ENCODE results near the gene COLEC12.

The COLEC12 gene

GRCh38 chr18:332721-333510, 167.6 kb downstream of the COLEC12 start:
- no peak for TF ChIP-seq CTCF (IDR thresholded peaks at IDR 0.05; ENCODE audit: control extremely low read depth, extremely low read depth, low read depth, missing control alignments)
- ChIA-PET POLR2A (no interaction called here), CTCF (no interaction called here)
- no peak for DNase-seq (ENCODE audit: extremely low spot score)

GRCh38 chr18:332007-332406, 168.5 kb downstream of the COLEC12 start:
- ChIA-PET CTCF (no interaction called here), POLR2A (no interaction called here)
- TF ChIP-seq CTCF (IDR thresholded peaks at IDR 0.05; ENCODE audit: control extremely low read depth, extremely low read depth, low read depth, missing control alignments), result no peak
- no peak for DNase-seq (ENCODE audit: extremely low spot score)

DNA sequence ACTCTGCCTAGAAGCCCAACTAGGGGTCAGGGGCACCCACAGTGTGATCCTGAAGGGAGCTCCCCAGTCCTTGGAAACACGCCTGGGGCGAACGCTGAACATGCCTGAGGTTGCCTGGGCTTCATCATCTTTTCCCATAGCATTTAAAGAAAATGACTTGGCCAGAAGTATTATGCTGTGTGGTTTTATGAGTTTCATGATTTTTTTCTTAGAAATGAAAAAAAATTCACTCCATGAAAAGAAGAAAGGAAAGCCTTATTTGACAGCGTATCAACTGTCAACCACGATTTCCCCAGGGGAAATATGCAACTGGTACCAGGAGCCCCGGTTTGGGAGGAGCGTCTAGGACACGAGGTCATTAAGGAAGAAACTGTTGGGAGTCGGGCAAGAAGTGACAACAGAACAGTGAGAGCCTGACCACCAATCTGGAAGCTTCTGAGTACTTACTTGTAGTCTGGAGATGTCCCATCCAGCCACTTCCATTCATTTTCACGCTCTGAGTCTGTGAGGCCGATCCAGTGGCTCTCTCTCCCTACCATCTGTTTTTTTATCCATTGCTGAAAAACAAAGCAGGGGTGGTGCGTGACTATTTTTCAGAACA, 169.2 kb downstream of the COLEC12 start:
- ChIA-PET POLR2A (no interaction called here), CTCF (no interaction called here)
- TF ChIP-seq CTCF (IDR thresholded peaks at IDR 0.05; ENCODE audit: control extremely low read depth, extremely low read depth, low read depth, missing control alignments), result no peak
- no peak for DNase-seq (ENCODE audit: extremely low spot score)

DNA sequence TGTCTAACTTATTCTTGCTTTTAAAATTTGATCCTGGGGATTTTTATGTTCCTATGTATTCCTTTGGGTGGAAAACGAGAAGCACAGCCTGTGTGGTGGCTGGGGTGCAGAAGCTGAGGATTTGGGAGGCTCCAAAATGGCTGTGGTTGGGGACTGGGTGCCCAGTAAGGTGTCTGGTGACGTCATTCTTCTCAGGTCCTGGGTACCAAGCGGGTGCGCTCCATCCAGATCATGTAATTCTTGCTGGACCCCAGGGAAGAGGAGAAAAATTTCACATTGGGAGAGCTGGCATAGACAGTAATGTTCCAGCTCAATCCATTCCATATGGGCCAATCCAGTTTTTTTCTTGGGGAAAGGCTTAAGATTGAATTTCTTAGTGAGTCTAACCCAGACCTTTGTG, 171.6 kb downstream of the COLEC12 start:
- no peak for DNase-seq (ENCODE audit: extremely low spot score)
- ChIA-PET CTCF (no interaction called here), POLR2A (no interaction called here)
- TF ChIP-seq CTCF (IDR thresholded peaks at IDR 0.05; ENCODE audit: control extremely low read depth, extremely low read depth, low read depth, missing control alignments), result no peak

DNA sequence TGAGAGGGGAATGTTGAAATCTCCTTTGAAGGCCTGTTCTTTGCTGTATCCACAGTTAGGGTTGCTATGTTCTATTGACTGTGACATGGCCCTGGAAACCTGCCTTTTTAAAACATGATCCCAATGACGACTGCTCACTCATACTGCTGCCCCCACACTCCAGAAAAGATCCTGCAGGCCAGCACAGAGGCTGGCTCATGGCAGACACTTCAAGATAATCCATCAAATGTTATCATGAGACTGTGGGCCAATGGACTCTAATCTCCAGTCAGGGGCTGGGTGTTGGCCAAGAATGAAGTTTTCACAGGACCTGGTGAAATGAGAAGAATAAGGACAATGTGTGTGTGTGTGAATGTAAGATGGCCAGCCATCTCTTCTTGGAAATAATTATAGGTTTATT, 173.7 kb downstream of the COLEC12 start:
- CTCF ChIA-PET, result no interaction called here
- POLR2A ChIA-PET, result no interaction called here
- TF ChIP-seq CTCF (IDR thresholded peaks at IDR 0.05; ENCODE audit: control extremely low read depth, extremely low read depth, low read depth, missing control alignments), result no peak
- no peak for DNase-seq (ENCODE audit: extremely low spot score)

DNA sequence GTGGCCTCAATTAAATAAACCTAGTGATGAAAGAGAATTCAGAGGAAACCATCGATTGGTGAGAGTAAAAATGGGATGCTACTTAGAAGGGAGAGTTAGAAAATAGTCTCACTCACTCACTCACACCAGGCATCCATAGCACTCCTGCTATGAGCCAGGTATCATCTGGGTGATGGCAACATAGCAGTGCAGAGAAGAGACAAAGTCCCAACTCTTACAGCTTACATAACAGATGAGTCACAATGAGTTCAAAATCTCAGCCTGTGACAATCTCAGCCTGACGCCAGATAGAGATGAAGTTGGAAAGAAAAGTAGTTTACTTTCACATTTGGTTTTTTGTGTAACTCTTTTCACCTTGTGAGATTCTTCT, 177.3 kb downstream of the COLEC12 start:
- ChIA-PET POLR2A (no interaction called here), CTCF (no interaction called here)
- TF ChIP-seq CTCF (IDR thresholded peaks at IDR 0.05; ENCODE audit: control extremely low read depth, extremely low read depth, low read depth, missing control alignments), result no peak
- DNase-seq (ENCODE audit: extremely low spot score), result no peak

All from GM10248 (cell line).